RWPE2 (cell line): Measurements from ENCODE around the gene ACADM.

ENCODE experiments used
- ATAC-seq: fragments of 200-7000 bp; cut with Tn5 transposase; 3 replicates; pipeline ENCODE4 v1.9.1; 2021; ENCODE audit warnings: low read depth
- DNase-seq: peaks from one replicate; pipeline ENCODE4 v3.0.0-alpha.2; 2020; ENCODE audit warnings: low spot score
- H3K27ac ChIP-seq: fragments of 450-650 bp; 2 replicates; pipeline ENCODE4 v1.5.1; 2017; ENCODE audit warnings: mild to moderate bottlenecking; ENCODE audit not compliant: poor library complexity, severe bottlenecking
- H3K27me3 ChIP-seq: fragments of 250-450 bp; sonication (Bioruptor Pico); 2 replicates; pipeline ENCODE4 v1.5.1; 2021; ENCODE audit warnings: mild to moderate bottlenecking, moderate library complexity; ENCODE audit not compliant: insufficient read depth, poor library complexity, severe bottlenecking
- H3K36me3 ChIP-seq: fragments of 250-450 bp; sonication (Bioruptor Pico); 2 replicates; pipeline ENCODE4 v1.5.1; 2020; ENCODE audit warnings: low read depth, mild to moderate bottlenecking, moderate library complexity
- H3K4me1 ChIP-seq: fragments of 250-450 bp; sonication (Bioruptor Pico); 2 replicates; pipeline ENCODE4 v1.5.1; 2021; ENCODE audit warnings: mild to moderate bottlenecking, moderate library complexity; ENCODE audit not compliant: insufficient read depth, poor library complexity, severe bottlenecking
- H3K4me3 ChIP-seq: fragments of 250-450 bp; sonication (Bioruptor Pico); 2 replicates; pipeline ENCODE4 v1.5.1; 2021; ENCODE audit warnings: mild to moderate bottlenecking, moderate library complexity; ENCODE audit not compliant: severe bottlenecking
- H3K9me3 ChIP-seq: fragments of 250-450 bp; sonication (Bioruptor Pico); 2 replicates; pipeline ENCODE4 v1.5.1; 2021; ENCODE audit warnings: mild to moderate bottlenecking, moderate library complexity; ENCODE audit not compliant: severe bottlenecking
- TF ChIP-seq, protein P1 (sequence below): fragments of 450-650 bp; IDR thresholded peaks from one replicate; pipeline ENCODE4 v1.5.1; 2017; ENCODE audit warnings: mild to moderate bottlenecking, moderate library complexity; ENCODE audit not compliant: poor library complexity, severe bottlenecking

Gene ACADM

DNA sequence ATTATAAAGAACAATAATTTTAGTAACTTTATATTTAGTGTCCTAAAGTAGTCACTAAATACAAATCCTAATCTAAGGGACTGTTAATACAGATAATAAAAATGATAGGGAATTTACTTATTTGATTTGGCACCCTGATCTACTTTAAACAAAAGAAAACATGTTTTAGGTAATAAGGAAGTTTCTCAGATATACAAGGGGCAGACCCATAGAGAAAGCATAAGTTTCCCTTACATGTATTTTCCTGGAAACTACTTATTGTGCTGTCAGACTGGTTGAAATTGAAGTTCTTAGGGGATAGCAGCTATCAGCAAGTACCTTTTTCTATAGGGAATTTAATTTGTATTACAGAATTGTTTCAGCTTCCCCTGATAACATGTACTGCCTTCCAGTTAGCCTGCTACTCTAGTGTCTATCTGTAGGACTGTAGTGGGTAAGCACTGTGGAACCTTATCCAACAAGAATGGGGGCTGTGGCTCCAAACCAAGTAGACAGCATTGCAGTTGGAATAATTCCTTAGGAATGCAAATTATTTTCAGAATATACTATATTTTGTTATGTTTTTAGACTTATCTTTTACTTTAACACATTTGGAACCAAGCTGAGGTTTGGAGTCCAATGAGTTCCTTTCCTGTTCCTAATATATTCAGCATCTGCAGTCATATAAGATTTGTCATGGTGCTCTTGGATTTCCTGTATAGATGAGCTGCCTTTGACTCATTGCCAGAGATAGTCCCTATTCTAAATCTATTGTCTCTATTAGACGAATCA, 86.9 kb downstream of the ACADM start:
- no peak for DNase-seq
- ATAC-seq, result peak; percentile 44; the same call in 1 of the 3 replicates
- no peaks in the 10 kb centered on the region for H3K36me3 ChIP-seq
- no peaks in the 10 kb centered on the region for H3K4me1 ChIP-seq
- H3K4me3 ChIP-seq, result no peak overlapping the region
- TF ChIP-seq, protein P1, sequence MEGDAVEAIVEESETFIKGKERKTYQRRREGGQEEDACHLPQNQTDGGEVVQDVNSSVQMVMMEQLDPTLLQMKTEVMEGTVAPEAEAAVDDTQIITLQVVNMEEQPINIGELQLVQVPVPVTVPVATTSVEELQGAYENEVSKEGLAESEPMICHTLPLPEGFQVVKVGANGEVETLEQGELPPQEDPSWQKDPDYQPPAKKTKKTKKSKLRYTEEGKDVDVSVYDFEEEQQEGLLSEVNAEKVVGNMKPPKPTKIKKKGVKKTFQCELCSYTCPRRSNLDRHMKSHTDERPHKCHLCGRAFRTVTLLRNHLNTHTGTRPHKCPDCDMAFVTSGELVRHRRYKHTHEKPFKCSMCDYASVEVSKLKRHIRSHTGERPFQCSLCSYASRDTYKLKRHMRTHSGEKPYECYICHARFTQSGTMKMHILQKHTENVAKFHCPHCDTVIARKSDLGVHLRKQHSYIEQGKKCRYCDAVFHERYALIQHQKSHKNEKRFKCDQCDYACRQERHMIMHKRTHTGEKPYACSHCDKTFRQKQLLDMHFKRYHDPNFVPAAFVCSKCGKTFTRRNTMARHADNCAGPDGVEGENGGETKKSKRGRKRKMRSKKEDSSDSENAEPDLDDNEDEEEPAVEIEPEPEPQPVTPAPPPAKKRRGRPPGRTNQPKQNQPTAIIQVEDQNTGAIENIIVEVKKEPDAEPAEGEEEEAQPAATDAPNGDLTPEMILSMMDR, result no peak
- no peak overlapping the region for H3K27ac ChIP-seq
- H3K27me3 ChIP-seq, result no peaks in the 10 kb centered on the region
- no peaks in the 10 kb centered on the region for H3K9me3 ChIP-seq

GRCh38 chr1:75812065-75812464, 87.6 kb downstream of the ACADM start:
- no peak overlapping the region for H3K4me3 ChIP-seq
- no peaks in the 10 kb centered on the region for H3K36me3 ChIP-seq
- no peaks in the 10 kb centered on the region for H3K4me1 ChIP-seq
- no peaks in the 10 kb centered on the region for H3K27me3 ChIP-seq
- no peak overlapping the region for H3K27ac ChIP-seq
- DNase-seq (no peak), ATAC-seq (no peak)
- no peaks in the 10 kb centered on the region for H3K9me3 ChIP-seq
- TF ChIP-seq, protein P1, result no peak
